Tibial nerve (tissue), 4 donors: Measurements from ENCODE around the gene KAT7.

ENCODE experiments used
- EP300 ChIP-seq, 2 donors: sonication (generic); formaldehyde crosslinking; IDR thresholded peaks; one replicate each; pipeline ENCODE4 v1.6.1; 2017; ENCODE audit warnings: antibody characterized with exemption in 2 of 2, mild to moderate bottlenecking in 1 of 2
- POLR2A ChIP-seq, 2 donors: fragments of 450-650 bp; IDR thresholded peaks; one replicate each; pipeline ENCODE4 v1.6.1; 2017; ENCODE audit warnings: antibody characterized with exemption in 2 of 2, mild to moderate bottlenecking in 2 of 2, moderate library complexity in 2 of 2
- TF ChIP-seq, protein P1 (sequence below), 5 experiments: fragments of 200-600 bp in 3 of 5; fragments of 450-650 bp in 2 of 5; sonication (generic) in 3 of 5; IDR thresholded peaks; one replicate each; pipeline ENCODE4 v1.5.1; 2016 to 2019; ENCODE audit warnings: antibody characterized with exemption in 5 of 5, mild to moderate bottlenecking in 3 of 5, moderate library complexity in 2 of 5

GRCh38 chr17:49752508-49752907, 36.0 kb upstream of the KAT7 start:
- no peak for TF ChIP-seq POLR2A (IDR thresholded peaks at IDR 0.05)
- TF ChIP-seq, protein P1, sequence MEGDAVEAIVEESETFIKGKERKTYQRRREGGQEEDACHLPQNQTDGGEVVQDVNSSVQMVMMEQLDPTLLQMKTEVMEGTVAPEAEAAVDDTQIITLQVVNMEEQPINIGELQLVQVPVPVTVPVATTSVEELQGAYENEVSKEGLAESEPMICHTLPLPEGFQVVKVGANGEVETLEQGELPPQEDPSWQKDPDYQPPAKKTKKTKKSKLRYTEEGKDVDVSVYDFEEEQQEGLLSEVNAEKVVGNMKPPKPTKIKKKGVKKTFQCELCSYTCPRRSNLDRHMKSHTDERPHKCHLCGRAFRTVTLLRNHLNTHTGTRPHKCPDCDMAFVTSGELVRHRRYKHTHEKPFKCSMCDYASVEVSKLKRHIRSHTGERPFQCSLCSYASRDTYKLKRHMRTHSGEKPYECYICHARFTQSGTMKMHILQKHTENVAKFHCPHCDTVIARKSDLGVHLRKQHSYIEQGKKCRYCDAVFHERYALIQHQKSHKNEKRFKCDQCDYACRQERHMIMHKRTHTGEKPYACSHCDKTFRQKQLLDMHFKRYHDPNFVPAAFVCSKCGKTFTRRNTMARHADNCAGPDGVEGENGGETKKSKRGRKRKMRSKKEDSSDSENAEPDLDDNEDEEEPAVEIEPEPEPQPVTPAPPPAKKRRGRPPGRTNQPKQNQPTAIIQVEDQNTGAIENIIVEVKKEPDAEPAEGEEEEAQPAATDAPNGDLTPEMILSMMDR (IDR thresholded peaks at IDR 0.05), result no peak
- TF ChIP-seq EP300 (IDR thresholded peaks at IDR 0.05), result no peak
